Stimulated activated CD4-positive, alpha-beta T cell treated with anti-CD3 and anti-CD28 coated beads, Interleukin-4, amount 100 ng/mL, for 48 hours (primary cell): Measurements from ENCODE around the gene DUSP1.

ENCODE experiments used
- DNase-seq, 2 donors: peaks; one replicate each; pipeline ENCODE4 v3.0.0-alpha.2; 2020; ENCODE audit warnings: low read depth in 2 of 2

Gene DUSP1

GRCh38 chr5:172743112-172743959, 27.7 kb downstream of the DUSP1 start:
- no peak for DNase-seq

GRCh38 chr5:172741206-172741582, 29.8 kb downstream of the DUSP1 start:
- no peak for DNase-seq

GRCh38 chr5:172740428-172741205, 30.4 kb downstream of the DUSP1 start:
- DNase-seq = no peak

GRCh38 chr5:172739375-172739774, 31.6 kb downstream of the DUSP1 start:
- no peak for DNase-seq

GRCh38 chr5:172736508-172737135, 34.4 kb downstream of the DUSP1 start:
- no peak for DNase-seq

- no peak for DNase-seq
These were observed 35.7 kb downstream of the DUSP1 start for GRCh38 chr5:172735141-172735831.

- DNase-seq = no peak
These were observed 37.0 kb downstream of the DUSP1 start for GRCh38 chr5:172733974-172734346.

GRCh38 chr5:172733131-172733973, 37.6 kb downstream of the DUSP1 start:
- no peak for DNase-seq

- no peak for DNase-seq
These were observed 38.7 kb downstream of the DUSP1 start for GRCh38 chr5:172732201-172732865.

GRCh38 chr5:172731680-172732074, 39.3 kb downstream of the DUSP1 start:
- no peak for DNase-seq

GRCh38 chr5:172730981-172731679, 39.9 kb downstream of the DUSP1 start:
- DNase-seq = no peak

- DNase-seq = no peak
These were observed 40.8 kb downstream of the DUSP1 start for GRCh38 chr5:172730222-172730621.

- no peak for DNase-seq
These were observed 41.4 kb downstream of the DUSP1 start for GRCh38 chr5:172729588-172729987.

GRCh38 chr5:172728481-172729241, 42.3 kb downstream of the DUSP1 start:
- DNase-seq = no peak

GRCh38 chr5:172727551-172727950, 43.4 kb downstream of the DUSP1 start:
- DNase-seq = no peak

- no peak for DNase-seq
These were observed 44.0 kb downstream of the DUSP1 start for GRCh38 chr5:172726966-172727365.

GRCh38 chr5:172725785-172726184, 45.2 kb downstream of the DUSP1 start:
- no peak for DNase-seq

GRCh38 chr5:172725273-172725672, 45.7 kb downstream of the DUSP1 start:
- no peak for DNase-seq
